H1 (cell line): Measurements from ENCODE around the gene LOXHD1. TPM values are rescaled to one million over a fixed set of nuclear protein-coding genes. Genes with fewer than 3 reads are reported as not detected.
A peak's percentile ranks its signal among the peaks of the same experiment; 100 is the strongest.

ENCODE experiments used
- CTCF ChIA-PET: fragments of 300-600 bp; sonication (Branson Sonifier 250); formaldehyde crosslinking; loops from one replicate; lab custom pipeline; 2021; ENCODE audit not compliant: partially characterized antibody; lab: Charles Lee
- POLR2A ChIA-PET: fragments of 300-600 bp; sonication (Branson Sonifier 250); formaldehyde crosslinking; loops from one replicate; lab custom pipeline; 2021; ENCODE audit warnings: inconsistent platforms; ENCODE audit not compliant: partially characterized antibody; lab: Charles Lee
- DNase-seq, 2 experiments: peaks; one replicate each; pipeline versions ENCODE4 v3.0.0 to v3.0.0-alpha.2; 2010 to 2022; ENCODE audit warnings: low spot score in 2 of 2, low read depth in 1 of 2, mixed read lengths in 1 of 2
- FAIRE-seq: peaks from 2 replicates; lab custom pipeline; 2011; peaks lifted over from hg19 to GRCh38; lab: Jason Lieb, UNC
- H2AFZ ChIP-seq: 2 replicates; pipeline ENCODE4 v1.8.1; 2012; ENCODE audit warnings: low read length, inconsistent platforms
- H2AK5ac ChIP-seq: 2 replicates; pipeline ENCODE4 v1.6.1; 2013; ENCODE audit warnings: low read depth, low read length
- H2BK120ac ChIP-seq: replicated peaks from 2 replicates; pipeline ENCODE3; 2013; ENCODE audit warnings: low read depth, low read length, inconsistent platforms
- H2BK12ac ChIP-seq: 2 replicates; pipeline ENCODE4 v1.6.1; 2013; ENCODE audit warnings: low read depth, low read length
- H2BK15ac ChIP-seq: 2 replicates; pipeline ENCODE4 v1.6.1; 2013; ENCODE audit warnings: low read length
- H2BK20ac ChIP-seq: 2 replicates; pipeline ENCODE4 v1.6.1; 2013; ENCODE audit warnings: low read length
- H2BK5ac ChIP-seq: 2 replicates; pipeline ENCODE4 v1.6.1; 2013; ENCODE audit warnings: low read depth, low read length
- H3K14ac ChIP-seq: 2 replicates; pipeline ENCODE4 v1.6.1; 2013; ENCODE audit warnings: inconsistent platforms; ENCODE audit not compliant: insufficient read length
- H3K18ac ChIP-seq: 2 replicates; pipeline ENCODE4 v1.6.1; 2013; ENCODE audit warnings: low read length; ENCODE audit errors: extremely low read depth
- H3K23ac ChIP-seq: 2 replicates; pipeline ENCODE4 v1.6.1; 2013; ENCODE audit warnings: inconsistent platforms; ENCODE audit not compliant: insufficient read length
- H3K23me2 ChIP-seq: 2 replicates; pipeline ENCODE4 v1.6.1; 2013; ENCODE audit warnings: low read depth, low read length
- H3K27ac ChIP-seq: 2 replicates; pipeline ENCODE4 v1.6.1; 2011; ENCODE audit warnings: low read depth, low read length, inconsistent platforms
- H3K27me3 ChIP-seq, 4 experiments: replicated peaks in 1 of 4; 1 replicate in 1 of 4; 2 replicates in 3 of 4; pipeline versions ENCODE4 v1.6.1 to v1.8.1; 2011 to 2013; ENCODE audit warnings: low read length in 3 of 4, mild to moderate bottlenecking in 3 of 4, inconsistent platforms in 2 of 4, mixed read lengths in 2 of 4, moderate library complexity in 1 of 4; ENCODE audit not compliant: control insufficient read depth in 3 of 4, insufficient read depth in 3 of 4; ENCODE audit errors: extremely low read depth in 1 of 4
- H3K36me3 ChIP-seq, 4 experiments: 2 replicates each; pipeline versions ENCODE4 v1.6.1 to v1.8.1; 2011 to 2013; ENCODE audit warnings: mild to moderate bottlenecking in 4 of 4, low read length in 3 of 4, moderate library complexity in 2 of 4, control low read depth in 1 of 4, inconsistent platforms in 1 of 4; ENCODE audit not compliant: insufficient read depth in 4 of 4, control insufficient read depth in 2 of 4
- H3K4ac ChIP-seq: replicated peaks from 2 replicates; pipeline ENCODE3; 2013; ENCODE audit warnings: low read length, low read depth, mixed read lengths, inconsistent platforms; ENCODE audit not compliant: insufficient read length
- H3K4me1 ChIP-seq, 4 experiments: replicated peaks in 1 of 4; 1 replicate in 1 of 4; 2 replicates in 3 of 4; pipeline versions ENCODE4 v1.6.1 to v1.8.1; 2011 to 2013; ENCODE audit warnings: low read length in 3 of 4, inconsistent platforms in 2 of 4, mixed read lengths in 1 of 4; ENCODE audit not compliant: insufficient read depth in 4 of 4, control insufficient read depth in 3 of 4
- H3K4me2 ChIP-seq, 2 experiments: 2 replicates each; pipeline versions ENCODE4 v1.6.1 to v1.8.1; 2011 to 2013; ENCODE audit warnings: low read depth in 2 of 2, low read length in 2 of 2, control low read depth in 1 of 2, inconsistent platforms in 1 of 2, mild to moderate bottlenecking in 1 of 2; ENCODE audit not compliant: insufficient read depth in 1 of 2
- H3K4me3 ChIP-seq, 4 experiments: fragments of 200-600, 300-600 bp in 1 of 4; sonication (generic), shearing (Covaris generic), sonication (Bioruptor Twin) in 1 of 4; 2 replicates each; pipeline versions ENCODE4 v1.5.1 to v1.8.1; 2011 to 2016; ENCODE audit warnings: low read length in 4 of 4, low read depth in 3 of 4, control low read depth in 2 of 4, inconsistent platforms in 2 of 4, mild to moderate bottlenecking in 2 of 4, mixed read lengths in 1 of 4, moderate library complexity in 1 of 4; ENCODE audit not compliant: insufficient read depth in 2 of 4; ENCODE audit errors: extremely low read depth in 1 of 4
- H3K56ac ChIP-seq: replicated peaks from 2 replicates; pipeline ENCODE3; 2013; ENCODE audit warnings: low read depth, mild to moderate bottlenecking, mixed read lengths, low read length, inconsistent platforms; ENCODE audit not compliant: insufficient read length
- H3K79me1 ChIP-seq: 2 replicates; pipeline ENCODE4 v1.6.1; 2013; ENCODE audit warnings: low read depth, low read length, control low read depth
- H3K79me2 ChIP-seq, 2 experiments: 2 replicates each; pipeline versions ENCODE4 v1.6.1 to v1.8.1; 2012 to 2013; ENCODE audit warnings: low read length in 2 of 2, mild to moderate bottlenecking in 2 of 2, inconsistent platforms in 1 of 2; ENCODE audit not compliant: insufficient read depth in 2 of 2, control insufficient read depth in 1 of 2
- H3K9ac ChIP-seq, 4 experiments: replicated peaks in 1 of 4; 1 replicate in 1 of 4; 2 replicates in 3 of 4; pipeline versions ENCODE4 v1.6.1 to v1.8.1; 2011 to 2013; ENCODE audit warnings: low read depth in 3 of 4, low read length in 3 of 4, control low read depth in 2 of 4, mild to moderate bottlenecking in 2 of 4, moderate library complexity in 2 of 4, inconsistent platforms in 1 of 4; ENCODE audit errors: extremely low read depth in 1 of 4
- H3K9me3 ChIP-seq, 2 experiments: 2 replicates each; pipeline versions ENCODE4 v1.6.1 to v1.8.1; 2012 to 2013; ENCODE audit warnings: mild to moderate bottlenecking in 2 of 2, moderate library complexity in 2 of 2, control low read depth in 1 of 2, inconsistent platforms in 1 of 2, low read depth in 1 of 2, low read length in 1 of 2, mixed read lengths in 1 of 2; ENCODE audit not compliant: insufficient read depth in 2 of 2
- H4K20me1 ChIP-seq, 2 experiments: replicated peaks in 1 of 2; 2 replicates each; pipeline versions ENCODE3 to v1.8.1; 2011 to 2013; ENCODE audit warnings: inconsistent platforms in 2 of 2, low read length in 2 of 2, mild to moderate bottlenecking in 1 of 2; ENCODE audit not compliant: insufficient read depth in 2 of 2, control insufficient read depth in 1 of 2
- H4K5ac ChIP-seq: 2 replicates; pipeline ENCODE4 v1.6.1; 2013; ENCODE audit warnings: low read length, low read depth, mixed read lengths, inconsistent platforms; ENCODE audit not compliant: insufficient read length
- H4K8ac ChIP-seq: 2 replicates; pipeline ENCODE4 v1.8.0; 2013; ENCODE audit warnings: mild to moderate bottlenecking, moderate library complexity, low read length, inconsistent platforms; ENCODE audit not compliant: insufficient read depth; ENCODE audit errors: extremely low read depth
- H4K91ac ChIP-seq: replicated peaks from 2 replicates; pipeline ENCODE3; 2013; ENCODE audit warnings: low read length, mixed read lengths, inconsistent platforms; ENCODE audit not compliant: insufficient read length
- EGR1 ChIP-seq: IDR thresholded peaks from 2 replicates; pipeline ENCODE4 v1.6.1; 2011; ENCODE audit warnings: low read depth, low read length, borderline replicate concordance
- RAD21 ChIP-seq, 2 experiments: IDR thresholded peaks in 1 of 2; conservative IDR thresholded peaks in 1 of 2; 2 replicates each; pipeline ENCODE4 v1.6.1; 2011; ENCODE audit warnings: low read depth in 2 of 2, low read length in 2 of 2, improper control_type of control experiment in 1 of 2, inconsistent platforms in 1 of 2, mild to moderate bottlenecking in 1 of 2, moderate library complexity in 1 of 2
- WGBS, 2 experiments: shearing (Covaris generic) in 1 of 2; methylation state at CpG; one replicate each; pipeline versions ENCODE4 v1.1.6 to v1.1.7; 2013 to 2015; ENCODE audit warnings: low lambda C conversion rate in 2 of 2, mixed read lengths in 2 of 2, inconsistent platforms in 1 of 2, low coverage in 1 of 2, missing lambda C conversion rate in 1 of 2; ENCODE audit not compliant: insufficient replicate concordance in 2 of 2, insufficient coverage in 1 of 2, insufficient read length in 1 of 2; ENCODE audit errors: extremely low coverage in 1 of 2, missing lambda C conversion rate in 1 of 2; 5-methylcytosine and 5-hydroxymethylcytosine counted together
- polyA plus RNA-seq, 7 experiments: library from polyadenylated mRNA; depleted of rRNA in 3 of 7; stranded (reverse) in 5 of 7; unstranded in 2 of 7; fragments of >200 nt in 5 of 7; fragments of 200-250 nt in 2 of 7; gene quantifications; 1 replicate in 5 of 7; 2 replicates in 1 of 7; 4 replicates in 1 of 7; pipeline versions ENCODE4 v1.2.1 to v1.2.3, GENCODE V29; 2011 to 2013; ENCODE audit warnings: missing spikeins in 2 of 7, mixed read lengths in 2 of 7
- total RNA-seq: library from RNA; stranded (reverse); fragmentation: NEBNext Ultra II Directional; extraction: Animal tissue kit (Norgen Biotek cat#: 25700); gene quantifications from 2 replicates; pipeline ENCODE4 v1.2.1, GENCODE V29; 2021
- TF ChIP-seq, protein P1 (sequence below), 3 experiments: IDR thresholded peaks; 1 replicate in 2 of 3; 2 replicates in 1 of 3; pipeline versions ENCODE4 v1.5.1 to v1.6.1; 2011; ENCODE audit warnings: low read length in 3 of 3, mild to moderate bottlenecking in 3 of 3, inconsistent platforms in 2 of 3, low read depth in 1 of 3, moderate library complexity in 1 of 3; ENCODE audit not compliant: insufficient read depth in 1 of 3; ENCODE audit errors: control extremely low read depth in 1 of 3

LOXHD1 gene
- total and polyA plus RNA-seq, 2 of the 8 experiments (the other 6 are each of a cell fraction or from before 2014, with no cell fraction given) = 0.02 TPM; not detected in 1

DNA sequence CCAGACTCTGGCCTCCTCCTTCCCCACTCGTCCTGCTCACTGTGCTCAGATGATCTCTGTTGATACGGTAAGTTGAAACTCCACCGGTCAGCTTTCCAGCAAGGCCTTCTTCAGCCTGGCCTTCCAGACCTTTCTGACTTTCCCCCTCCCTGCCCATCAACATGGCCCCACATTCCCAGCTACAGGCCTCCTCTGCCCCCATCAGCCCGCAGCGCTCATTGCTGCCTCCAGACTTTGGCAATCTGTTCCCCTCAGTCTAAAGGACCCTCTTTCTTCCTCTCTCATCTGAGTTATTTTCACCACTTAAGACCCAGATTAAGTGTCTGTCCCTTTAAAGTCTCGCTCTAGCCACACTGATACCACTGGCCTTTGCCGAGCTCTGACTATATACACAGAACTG lies 10.6 kb downstream of the LOXHD1 start:
- Histone ChIP-seq H4K20me1 (no peaks in the 10 kb centered on the region), H4K91ac (no peak overlapping the region), H3K79me1 (no peaks in the 10 kb centered on the region), H2BK120ac (no peak overlapping the region), H2BK5ac (no peak overlapping the region), H3K27ac (no peak overlapping the region), H2BK15ac (no peak overlapping the region), H2BK20ac (no peak overlapping the region), H3K23ac (no peak overlapping the region), H3K27me3 (no peaks in the 10 kb centered on the region), H3K36me3 (no peaks in the 10 kb centered on the region), H3K9me3 (no peaks in the 10 kb centered on the region), H4K8ac (no peak overlapping the region), H3K14ac (no peak overlapping the region), H3K79me2 (no peaks in the 10 kb centered on the region), H3K9ac (no peak overlapping the region), H3K23me2 (no peaks in the 10 kb centered on the region), H3K56ac (no peak overlapping the region), H2BK12ac (no peak overlapping the region), H2AFZ (no peak overlapping the region), H3K18ac (no peak overlapping the region), H3K4ac (no peak overlapping the region), H3K4me3 (no peak overlapping the region), H2AK5ac (no peak overlapping the region), H3K4me2 (no peak overlapping the region), H4K5ac (no peak overlapping the region), H3K4me1 (no peaks in the 10 kb centered on the region; a peak in 1 of 7 replicates)
- DNase-seq = no peak
- TF ChIP-seq EGR1 (no peak), RAD21 (IDR thresholded peaks at IDR 0.05 in 1 of 2, conservative IDR thresholded peaks at IDR 0.05 in 1 of 2; ENCODE audit: low read depth in 2 of 2, low read length in 2 of 2) (peak; percentile 41 to 53)
- TF ChIP-seq, protein P1, sequence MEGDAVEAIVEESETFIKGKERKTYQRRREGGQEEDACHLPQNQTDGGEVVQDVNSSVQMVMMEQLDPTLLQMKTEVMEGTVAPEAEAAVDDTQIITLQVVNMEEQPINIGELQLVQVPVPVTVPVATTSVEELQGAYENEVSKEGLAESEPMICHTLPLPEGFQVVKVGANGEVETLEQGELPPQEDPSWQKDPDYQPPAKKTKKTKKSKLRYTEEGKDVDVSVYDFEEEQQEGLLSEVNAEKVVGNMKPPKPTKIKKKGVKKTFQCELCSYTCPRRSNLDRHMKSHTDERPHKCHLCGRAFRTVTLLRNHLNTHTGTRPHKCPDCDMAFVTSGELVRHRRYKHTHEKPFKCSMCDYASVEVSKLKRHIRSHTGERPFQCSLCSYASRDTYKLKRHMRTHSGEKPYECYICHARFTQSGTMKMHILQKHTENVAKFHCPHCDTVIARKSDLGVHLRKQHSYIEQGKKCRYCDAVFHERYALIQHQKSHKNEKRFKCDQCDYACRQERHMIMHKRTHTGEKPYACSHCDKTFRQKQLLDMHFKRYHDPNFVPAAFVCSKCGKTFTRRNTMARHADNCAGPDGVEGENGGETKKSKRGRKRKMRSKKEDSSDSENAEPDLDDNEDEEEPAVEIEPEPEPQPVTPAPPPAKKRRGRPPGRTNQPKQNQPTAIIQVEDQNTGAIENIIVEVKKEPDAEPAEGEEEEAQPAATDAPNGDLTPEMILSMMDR (IDR thresholded peaks at IDR 0.05; ENCODE audit: control extremely low read depth in 1 of 3, insufficient read depth in 1 of 3, low read depth in 1 of 3, low read length in 3 of 3) = peak in 2 of 3 experiments; percentile 20 to 38; a peak in 2 of 4 replicates
- WGBS, 2 experiments = 91% methylated on average over 7 of the region's 7 CpGs; no CpG with 5 or more reads in 1 of the 2 experiments
- CTCF ChIA-PET = interaction anchor here (0.9 to 5.1 kb wide), 10 partner anchors 12 to 365 kb away, joined by 3 to 47 read pairs (median 6); partner anchors contain the start of gene LOXHD1
- POLR2A ChIA-PET = interaction anchor here (1.0 kb wide), 1 partner anchor 12 kb away, joined by 4 read pairs; no protein-coding TSS in a partner anchor
- no peak for FAIRE-seq
